HG03066 (cell line): ENCODE data around the gene PRR12.
A peak's percentile ranks its signal among the peaks of the same experiment; 100 is the strongest.

Source experiments
- ATAC-seq: cut with Tn5 transposase; IDR thresholded peaks from one replicate; pipeline ENCODE4 v1.9.1; 2021; ENCODE audit warnings: low read depth; ENCODE audit not compliant: unreplicated experiment

The PRR12 gene

GRCh38 chr19:49590071-49590970 lies 661 bp upstream of the PRR12 start:
- ATAC-seq: peak; percentile 63

DNA sequence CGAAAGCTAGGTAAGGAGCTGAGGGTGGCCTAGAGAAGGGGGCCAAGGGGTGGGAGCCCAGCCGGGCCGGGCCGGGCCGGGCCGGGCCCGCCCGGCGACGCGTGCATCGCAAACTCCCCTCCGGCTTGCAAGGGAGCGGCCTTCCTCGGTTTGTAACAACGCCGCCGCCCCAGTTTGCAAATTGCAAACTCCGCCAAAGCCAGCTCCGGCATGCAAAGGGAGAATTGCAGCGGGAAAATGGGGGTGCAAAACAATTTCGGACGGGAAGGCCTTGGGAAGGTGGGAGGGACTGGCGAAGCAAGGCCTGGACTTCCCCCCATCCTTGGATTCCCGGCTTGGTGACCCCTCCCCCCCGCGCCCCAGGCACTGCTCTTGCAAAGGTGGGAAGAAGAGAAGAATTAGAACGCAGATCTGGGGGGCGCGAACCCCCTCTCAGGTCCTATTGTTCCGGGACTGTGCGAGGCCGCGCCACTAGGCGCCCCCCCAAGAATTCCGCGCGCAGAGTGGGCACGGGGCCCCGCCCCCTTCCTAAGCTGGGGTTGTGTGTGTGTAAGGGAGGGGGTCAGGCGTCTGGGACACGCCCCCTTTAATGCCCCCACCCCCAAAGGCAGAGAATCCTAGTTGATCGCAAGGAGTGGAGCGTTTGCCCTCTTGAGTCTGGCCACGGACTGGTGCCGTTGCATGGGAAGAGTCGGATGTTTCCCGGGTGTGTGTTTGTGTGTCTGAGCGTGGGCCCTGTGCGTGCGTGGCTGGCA lies 926 bp downstream of the PRR12 start:
- ATAC-seq: no peak

DNA sequence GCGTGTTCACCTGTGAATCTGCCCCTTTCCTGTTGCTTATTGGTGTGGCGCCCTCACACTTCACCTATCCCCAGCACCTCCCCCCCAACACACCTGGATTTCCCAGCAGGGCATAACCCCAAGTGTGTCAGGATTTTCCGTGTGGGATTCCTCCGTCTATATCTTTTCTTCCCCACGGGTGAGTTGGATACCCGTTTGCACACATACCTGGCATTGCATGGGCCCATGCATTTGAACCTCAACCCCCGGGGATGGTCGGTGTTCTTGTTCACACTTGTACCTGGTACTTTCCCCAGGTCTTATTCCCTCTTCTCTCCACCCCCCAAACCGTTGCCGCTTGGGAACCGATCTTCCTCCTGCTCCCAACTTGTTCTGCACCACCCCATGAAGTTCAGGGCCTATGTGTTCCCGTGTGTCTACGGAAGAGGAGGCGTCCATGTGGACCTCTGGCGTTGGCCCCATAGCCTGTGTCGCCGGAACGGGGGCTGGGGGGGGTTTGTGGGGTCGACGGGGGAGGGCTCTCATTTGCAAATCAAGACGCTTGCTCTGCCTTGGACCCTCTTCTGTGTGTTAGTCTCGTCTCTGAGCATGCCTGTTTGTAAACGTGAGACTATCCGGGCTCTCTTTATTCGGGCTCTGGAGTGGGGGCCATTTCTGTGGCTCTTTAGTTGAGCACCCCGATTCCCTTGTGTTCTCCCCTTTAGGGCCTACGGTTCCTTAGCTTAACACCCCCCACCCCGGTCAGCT lies 1.7 kb downstream of the PRR12 start:
- no peak for ATAC-seq

DNA sequence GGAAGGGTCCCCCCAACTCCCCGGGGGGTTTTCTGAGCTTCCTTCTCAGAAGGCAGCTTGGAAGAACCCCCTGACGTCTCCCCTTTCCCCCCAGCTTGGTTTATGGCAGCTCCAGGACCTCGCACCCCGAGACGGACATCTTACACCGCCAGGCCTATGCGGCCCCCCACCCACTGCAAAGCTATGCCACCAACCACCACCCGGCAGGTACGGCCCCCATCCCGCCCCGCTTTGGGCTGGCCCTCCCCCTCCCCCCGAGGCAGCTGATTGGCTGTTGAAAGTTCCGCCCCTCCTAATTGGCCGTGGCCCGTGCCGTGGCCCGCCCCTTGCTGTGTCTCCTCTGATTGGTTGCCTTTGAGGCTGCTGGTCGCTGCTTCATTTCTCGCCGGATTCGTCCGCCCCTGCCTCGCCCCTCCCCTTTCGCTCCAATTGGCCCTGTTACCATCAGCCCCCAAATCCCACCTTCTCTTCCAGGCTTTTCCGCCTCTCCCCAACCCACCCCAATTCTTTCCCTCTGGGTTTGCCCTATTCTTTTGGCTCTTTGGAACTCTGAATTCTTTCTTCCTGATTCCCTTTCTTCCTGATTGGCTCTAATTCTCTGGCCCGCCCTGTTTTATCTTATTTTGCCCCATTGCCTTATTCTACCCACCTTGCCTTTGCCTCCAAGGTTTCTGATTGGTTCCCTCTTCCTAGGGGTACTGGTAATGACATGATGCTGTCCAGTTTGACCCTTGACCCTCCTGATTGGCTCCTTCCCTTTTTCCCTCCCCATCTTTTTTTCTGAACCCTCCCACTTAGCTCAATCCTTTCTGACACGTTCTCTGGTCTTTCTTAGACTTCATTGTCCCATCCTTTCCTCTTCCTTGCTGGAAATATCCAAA lies 2.5 kb downstream of the PRR12 start:
- peak; percentile 48 for ATAC-seq

- no peak for ATAC-seq
Observed at GRCh38 chr19:49594157-49594992, 3.4 kb downstream of the PRR12 start.

DNA sequence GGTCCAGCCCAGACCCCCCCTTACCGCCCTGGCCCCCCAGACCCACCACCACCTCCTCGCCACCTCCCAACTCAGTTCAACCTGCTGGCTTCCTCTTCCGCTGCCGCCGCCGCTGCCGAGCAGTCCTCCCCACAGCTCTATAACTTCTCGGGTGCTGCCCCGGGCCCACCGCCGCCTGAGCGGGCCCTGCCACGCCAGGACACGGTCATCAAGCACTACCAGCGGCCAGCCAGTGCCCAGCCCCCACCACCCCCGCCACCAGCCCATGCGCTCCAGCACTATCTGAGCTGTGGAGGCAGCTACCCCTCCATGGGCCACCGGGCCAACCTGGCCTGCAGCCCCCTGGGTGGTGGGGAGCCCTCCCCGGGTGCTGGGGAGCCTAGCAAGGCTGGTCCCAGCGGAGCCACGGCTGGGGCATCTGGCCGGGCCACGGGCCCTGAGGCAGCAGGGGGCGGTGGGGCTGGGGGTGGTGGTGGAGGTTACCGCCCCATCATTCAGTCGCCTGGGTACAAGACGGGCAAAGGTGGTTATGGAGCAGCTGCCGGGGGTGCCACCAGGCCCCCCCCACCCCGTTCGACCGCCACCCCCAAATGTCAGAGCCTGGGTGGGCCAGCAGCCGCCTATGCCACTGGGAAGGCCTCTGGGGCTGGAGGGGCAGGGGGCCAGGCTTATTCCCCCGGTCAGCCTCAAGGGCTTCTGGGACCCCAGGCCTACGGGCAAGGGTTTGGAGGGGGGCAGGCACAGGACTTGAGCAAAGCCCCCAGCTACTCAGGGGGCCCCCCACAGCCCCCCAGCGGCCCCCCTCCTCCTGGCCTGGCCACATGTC lies 4.2 kb downstream of the PRR12 start:
- no peak for ATAC-seq

DNA sequence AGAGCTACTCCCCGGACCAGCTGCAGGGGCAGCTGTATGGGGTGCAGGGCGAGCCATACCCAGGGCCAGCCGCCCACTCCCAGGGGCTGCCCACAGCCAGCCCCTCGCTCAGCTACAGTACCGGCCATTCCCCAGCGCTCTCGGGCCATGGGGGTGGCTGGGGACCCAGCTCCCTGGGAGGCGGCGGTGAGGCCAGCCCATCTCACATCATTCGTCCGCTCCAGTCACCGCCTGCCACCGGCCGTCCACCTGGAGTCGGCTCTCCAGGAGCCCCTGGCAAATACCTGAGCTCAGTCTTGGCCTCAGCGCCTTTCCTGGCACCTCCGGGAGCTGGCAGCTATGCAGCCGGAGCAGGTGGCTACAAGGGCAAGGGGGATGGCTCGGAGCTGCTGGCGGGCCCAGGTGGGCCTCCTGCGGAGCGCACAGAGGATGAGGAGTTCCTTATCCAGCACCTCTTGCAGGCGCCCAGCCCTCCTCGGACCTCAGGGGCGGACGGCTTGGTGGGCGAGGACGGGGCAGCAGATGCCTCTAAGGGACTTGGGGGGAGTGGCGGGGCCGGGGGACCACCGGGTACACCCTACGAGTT lies 4.9 kb downstream of the PRR12 start:
- no peak for ATAC-seq

- ATAC-seq: no peak
Observed at GRCh38 chr19:49596407-49596806, 5.4 kb downstream of the PRR12 start.

- no peak for ATAC-seq
Observed at GRCh38 chr19:49596954-49597702, 6.1 kb downstream of the PRR12 start.

DNA sequence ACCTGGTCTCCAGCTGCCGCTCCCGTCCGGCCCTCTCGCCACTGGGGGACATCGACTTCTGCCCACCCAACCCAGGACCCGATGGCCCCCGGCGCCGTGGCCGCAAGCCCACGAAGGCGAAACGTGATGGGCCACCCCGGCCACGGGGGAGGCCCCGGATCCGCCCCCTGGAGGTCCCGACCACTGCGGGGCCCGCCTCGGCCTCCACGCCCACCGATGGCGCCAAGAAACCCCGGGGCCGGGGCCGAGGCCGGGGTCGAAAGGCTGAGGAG lies 6.7 kb downstream of the PRR12 start:
- ATAC-seq: no peak

DNA sequence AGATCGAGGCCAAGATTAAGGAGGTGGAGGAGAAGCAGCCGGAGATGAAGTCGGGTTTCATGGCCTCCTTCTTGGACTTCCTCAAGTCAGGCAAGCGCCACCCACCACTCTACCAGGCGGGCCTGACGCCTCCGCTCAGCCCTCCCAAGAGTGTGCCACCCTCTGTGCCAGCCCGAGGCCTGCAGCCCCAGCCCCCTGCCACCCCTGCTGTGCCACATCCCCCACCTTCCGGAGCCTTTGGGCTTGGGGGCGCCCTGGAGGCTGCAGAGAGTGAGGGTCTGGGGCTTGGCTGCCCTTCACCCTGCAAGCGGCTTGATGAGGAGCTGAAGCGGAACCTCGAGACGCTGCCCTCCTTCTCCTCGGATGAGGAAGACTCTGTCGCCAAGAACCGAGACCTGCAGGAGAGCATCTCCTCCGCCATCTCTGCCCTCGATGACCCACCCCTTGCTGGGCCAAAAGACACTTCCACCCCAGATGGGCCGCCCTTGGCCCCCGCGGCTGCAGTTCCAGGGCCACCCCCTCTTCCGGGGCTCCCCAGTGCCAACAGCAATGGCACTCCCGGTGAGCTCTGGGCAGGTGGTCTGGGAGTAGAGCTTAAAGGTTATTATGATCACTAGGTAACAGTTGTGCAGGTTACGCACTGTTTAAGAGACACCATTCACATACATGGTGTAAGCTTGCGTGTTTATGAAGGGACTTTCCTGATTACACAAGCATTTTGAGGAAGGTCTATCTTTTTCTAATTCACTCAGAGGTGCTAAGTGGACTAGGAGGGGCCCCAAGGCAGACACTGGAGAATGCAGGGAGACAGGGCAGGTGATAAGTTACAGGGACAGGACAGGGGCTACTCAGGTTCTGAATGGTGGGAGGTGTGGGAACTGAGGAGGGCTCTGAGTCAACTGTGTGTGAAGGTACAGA lies 8.7 kb downstream of the PRR12 start:
- no peak for ATAC-seq

DNA sequence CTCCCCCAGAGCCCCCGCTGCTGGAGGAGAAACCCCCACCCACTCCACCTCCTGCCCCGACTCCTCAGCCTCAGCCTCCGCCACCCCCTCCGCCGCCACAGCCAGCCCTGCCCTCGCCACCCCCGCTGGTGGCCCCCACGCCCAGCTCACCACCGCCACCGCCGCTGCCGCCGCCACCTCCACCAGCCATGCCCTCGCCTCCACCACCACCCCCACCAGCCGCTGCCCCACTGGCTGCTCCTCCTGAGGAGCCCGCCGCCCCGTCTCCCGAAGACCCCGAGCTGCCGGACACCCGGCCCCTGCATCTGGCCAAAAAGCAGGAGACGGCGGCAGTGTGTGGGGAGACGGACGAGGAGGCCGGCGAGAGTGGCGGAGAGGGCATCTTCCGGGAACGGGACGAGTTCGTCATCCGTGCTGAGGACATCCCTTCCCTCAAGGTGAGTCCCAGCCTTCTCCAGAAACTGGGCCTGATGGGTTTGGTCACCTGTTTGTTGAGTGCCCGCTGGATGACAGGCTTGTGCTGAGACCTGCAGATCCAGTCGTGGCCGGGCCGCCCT lies 10.6 kb downstream of the PRR12 start:
- no peak for ATAC-seq

DNA sequence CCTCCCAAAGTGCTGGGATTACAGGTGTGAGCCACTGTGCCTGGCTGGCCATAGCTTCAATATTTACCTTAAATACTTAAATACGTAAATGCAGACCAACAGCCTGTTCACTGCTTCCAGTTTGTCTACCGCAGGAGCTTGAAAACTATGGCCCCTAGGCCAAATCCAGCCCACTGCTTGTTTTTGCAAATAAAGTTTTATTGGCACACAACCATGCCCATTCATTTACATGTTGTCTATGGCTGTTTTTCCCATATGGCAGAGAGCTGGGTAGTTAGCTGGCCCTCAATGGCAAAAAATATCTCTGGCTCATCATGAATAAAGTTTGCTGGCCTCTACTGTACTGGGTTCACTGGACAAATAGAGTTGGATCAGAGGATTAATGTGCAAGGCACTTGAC lies 11.8 kb downstream of the PRR12 start:
- ATAC-seq: no peak

DNA sequence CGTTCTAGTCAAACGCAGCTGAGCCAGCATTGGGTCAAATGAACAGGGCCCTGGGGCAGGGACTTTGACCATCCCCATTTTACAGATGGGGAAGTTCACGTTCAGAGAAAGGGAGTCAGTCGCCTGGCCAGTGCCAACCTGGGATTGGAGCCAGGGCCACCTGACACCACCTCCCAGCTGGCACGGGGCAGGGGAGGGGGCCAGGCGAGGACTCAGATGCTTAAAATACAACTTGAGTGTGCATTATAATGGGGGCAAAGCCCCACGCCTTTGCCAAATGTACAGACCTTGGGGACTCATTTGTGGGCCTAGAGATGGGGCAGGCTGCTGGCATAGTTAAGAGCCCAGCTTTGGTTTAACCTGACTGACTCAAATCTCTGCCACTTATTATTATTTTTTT lies 14.6 kb downstream of the PRR12 start:
- no peak for ATAC-seq

DNA sequence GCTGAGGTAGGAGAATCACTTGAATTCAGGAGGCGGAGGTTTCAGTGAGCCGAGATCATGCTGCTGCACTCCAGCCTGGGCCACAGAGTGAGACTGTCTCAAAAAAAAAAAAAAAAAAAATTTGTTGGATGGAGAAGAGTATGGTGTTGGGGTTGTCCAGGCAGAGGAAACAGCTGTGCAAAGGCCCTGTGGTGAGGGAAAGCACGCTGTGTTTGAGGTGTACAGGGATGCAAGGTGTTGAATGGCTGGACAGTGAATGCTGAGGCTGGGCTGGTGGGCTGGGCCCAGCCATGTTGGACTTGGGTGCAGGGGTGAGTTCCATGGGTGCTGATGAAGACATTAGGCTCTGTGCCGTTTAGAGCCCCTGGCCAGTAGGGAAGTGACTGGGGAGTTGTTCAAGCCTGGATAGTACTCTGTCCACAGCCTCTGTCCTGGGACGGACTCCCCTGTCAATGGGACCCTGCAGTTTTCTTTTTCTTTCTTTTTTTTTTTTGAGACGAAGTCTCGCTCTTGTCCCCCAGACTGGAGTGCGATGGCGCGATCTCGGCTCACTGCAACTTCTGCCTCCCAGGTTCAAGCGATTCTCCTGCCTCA lies 18.6 kb downstream of the PRR12 start:
- ATAC-seq: no peak

DNA sequence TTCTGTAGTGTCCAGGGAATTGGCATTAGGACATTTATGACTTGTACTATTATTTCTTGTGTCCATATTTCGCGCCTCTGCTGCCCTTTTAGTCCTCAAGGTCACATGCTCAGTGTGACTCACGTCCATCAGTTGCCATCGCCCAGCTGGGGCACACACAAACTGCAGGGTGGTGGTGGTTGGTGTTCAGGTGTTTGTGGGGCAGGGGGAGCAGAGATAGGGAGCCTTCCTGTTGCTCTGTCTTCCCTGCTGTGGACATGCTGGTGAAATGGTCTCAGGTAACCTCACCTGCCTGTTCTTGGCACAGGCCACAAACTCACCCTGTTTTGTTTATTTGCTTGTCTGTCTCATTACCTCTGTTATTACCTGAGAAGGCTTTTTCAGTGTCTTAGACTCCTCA lies 22.4 kb downstream of the PRR12 start:
- no peak for ATAC-seq
